HCT116 (cell line): ENCODE results near the gene PGBD5.

Experiments
- POLR2AphosphoS5 ChIP-seq: IDR thresholded peaks from 2 replicates; pipeline ENCODE4 v1.6.1; 2011; ENCODE audit warnings: mild to moderate bottlenecking, low read depth, low read length, moderate library complexity
- YY1 ChIP-seq: IDR thresholded peaks from 2 replicates; pipeline ENCODE4 v1.6.1; 2011; ENCODE audit warnings: low read length, low read depth, moderate library complexity, mild to moderate bottlenecking; ENCODE audit not compliant: insufficient replicate concordance; ENCODE audit errors: extremely low read depth

- TF ChIP-seq YY1 (no peak), POLR2AphosphoS5 (no peak)
These were observed 130.8 kb downstream of the PGBD5 start for GRCh38 chr1:230295367-230295766.
